Limb (tissue), 2 donors: ENCODE measurements around the gene S100A4.

Experiments used
- DNase-seq, 2 donors: peaks; one replicate each; pipeline ENCODE4 v3.0.0-alpha.2; 2016; ENCODE audit errors: extremely low spot score in 2 of 2

The S100A4 gene

DNA sequence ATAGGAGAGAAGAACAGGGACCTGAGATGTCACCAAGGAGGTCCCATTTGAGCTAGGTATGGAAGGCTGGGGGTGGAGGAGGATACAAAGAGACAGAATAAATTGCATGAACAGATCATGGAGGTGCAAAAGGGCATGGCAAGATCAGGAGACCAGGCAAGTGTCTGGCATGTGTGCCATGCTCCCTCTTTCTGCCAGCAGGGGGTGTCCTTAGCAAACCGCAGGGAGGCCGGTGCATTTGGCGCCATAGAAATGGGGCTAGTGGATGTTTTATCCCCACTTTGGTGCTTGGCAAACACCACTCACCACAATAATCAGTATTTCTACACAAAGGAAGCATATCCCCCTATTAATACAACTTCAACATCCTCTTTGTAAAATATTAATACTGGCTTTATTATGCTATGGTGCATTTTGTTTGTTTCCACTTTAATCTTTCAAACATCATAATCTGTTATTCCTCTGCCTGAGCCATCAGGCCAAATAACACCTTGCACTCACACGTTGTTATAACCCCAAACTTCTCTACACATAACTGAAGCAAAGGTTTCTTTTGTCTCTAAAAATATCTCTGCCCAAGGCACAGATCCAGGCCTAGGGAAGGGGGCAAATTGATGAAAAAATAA lies 35.8 kb downstream of the S100A4 start:
- no peak for DNase-seq

DNA sequence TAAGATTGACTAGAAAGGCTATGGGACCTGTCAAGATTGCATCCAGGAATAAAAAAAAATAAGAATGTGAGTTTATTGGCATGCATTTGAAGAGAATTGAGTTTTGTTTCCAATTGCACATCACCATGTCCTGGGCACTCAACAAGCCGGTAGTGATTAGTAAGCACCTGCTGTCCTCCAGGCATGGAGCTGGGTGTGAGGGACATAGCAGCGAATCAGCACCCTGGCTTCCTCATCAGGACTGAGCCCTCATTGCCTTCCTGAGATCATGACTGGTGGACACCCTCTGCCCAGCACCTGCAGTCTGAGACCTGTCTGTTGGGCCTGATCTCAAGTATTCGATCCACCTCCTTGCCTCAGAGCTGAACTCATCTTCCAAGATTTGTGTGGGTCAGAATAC lies 36.6 kb downstream of the S100A4 start:
- no peak for DNase-seq

DNA sequence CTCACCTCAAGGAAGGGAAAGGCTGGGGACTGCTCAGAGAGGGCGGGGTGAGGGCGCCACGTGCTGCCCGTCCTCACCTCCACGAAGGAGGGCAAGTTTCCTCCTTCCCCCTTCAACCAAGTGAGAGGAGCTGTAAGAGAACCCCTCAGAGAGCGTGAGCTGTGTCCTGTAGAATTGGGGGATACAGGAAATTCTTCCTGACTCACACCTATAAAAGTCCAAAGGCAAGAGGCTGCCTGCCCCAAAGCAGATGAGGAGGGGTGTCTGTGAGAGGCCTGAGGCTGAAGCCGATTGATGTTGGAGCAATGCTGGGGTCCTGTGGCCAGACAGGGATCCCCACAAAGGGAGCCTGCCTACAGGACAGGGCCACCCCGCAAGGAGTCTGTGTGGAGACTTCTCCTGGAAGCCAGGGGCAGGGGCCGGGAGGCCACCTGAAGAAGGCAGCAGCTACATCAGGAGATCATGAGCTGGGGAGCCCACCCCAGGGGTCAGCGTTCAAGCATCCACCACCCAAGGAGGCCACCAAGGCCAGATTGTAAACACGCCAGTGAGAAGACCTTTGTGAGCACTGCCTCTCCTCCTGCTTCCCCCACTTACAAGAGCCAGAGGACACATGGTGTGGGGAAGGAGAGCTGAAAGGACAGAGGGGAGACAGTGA lies 37.6 kb downstream of the S100A4 start:
- no peak for DNase-seq

DNA sequence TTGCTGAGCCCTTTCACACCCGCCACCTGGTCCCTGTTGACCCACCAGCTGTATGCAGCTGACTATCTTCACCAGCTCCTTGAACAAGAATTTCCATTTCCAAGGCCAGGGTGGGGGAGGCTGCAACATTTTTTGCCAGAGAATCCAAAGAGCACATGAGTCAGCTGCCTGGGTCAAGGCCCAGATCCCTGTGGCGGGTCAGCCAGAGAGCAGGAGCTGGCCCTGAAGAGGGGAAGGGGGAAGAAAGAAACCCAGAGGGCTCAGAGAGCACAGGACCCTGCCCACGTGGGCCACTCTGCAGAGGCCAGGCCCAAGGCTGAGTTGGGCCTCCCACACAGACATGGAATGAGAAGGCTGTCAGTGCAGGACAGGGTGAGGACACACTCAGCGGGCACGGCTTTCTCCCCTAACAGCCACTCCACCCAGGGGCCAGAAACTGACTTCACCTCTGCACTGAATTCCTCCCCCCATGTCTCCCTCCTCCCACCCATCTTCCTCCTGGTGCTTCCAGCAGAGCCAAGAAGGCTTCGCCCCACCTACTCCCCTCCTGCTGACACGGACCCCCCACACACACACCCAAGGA lies 38.7 kb downstream of the S100A4 start:
- DNase-seq, result peak; percentile 55

DNA sequence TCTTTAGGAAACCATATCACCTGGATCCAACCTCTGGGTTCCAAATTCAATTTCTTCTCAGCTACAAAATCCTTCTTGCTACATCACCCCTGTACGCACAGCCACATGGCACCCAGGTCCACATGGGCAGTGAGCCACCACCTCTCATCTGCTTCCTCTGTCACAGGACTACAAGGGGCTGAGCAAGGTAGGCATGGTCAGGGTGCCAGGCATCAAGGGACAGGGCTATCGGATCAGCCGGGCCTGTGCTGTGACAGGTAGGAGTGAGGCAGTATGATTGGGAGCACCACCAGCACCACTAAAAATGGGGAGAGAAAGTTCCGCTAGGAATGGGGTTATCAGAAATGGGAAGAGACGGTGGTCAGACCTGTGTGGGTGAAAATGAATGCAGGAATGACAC lies 39.2 kb downstream of the S100A4 start:
- DNase-seq, result no peak

DNA sequence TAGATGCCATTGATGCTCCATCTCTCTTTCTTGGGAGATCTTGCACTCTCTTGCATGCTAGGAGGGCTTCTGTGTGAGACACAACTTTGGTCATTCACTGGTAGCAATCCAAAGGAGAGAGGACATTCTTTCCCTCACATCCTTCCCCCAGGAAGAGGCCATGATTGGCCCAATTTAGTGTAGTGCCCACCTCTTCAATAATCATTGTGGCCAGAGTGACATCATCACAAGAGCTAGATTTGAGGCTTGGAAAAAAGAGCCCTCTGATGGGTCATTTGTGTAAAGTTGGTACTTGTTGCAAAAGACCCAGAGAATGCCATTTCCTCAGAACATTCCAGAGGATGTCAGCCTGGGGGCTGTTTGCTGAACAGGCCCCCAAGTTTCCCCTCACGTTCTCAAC lies 40.0 kb downstream of the S100A4 start:
- DNase-seq, result no peak

DNA sequence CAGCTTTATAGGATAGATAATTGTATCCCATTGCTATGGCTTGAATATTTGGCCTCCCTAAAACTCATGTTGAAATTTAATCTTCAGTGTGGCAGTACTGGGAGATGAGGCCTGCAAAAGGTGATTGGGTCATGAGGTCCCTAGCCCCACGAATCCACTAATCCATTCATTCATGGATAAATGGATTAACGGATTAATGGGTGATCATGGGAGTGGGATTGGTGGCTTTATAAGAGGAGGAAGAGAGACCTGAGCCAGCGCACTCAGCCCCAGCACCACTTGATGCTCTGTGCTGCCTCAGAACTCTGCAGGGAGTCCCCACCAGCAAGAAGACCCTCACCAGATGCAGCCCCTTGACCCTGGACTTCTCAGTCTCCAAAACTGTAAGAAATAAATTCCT lies 41.8 kb downstream of the S100A4 start:
- DNase-seq, result no peak

DNA sequence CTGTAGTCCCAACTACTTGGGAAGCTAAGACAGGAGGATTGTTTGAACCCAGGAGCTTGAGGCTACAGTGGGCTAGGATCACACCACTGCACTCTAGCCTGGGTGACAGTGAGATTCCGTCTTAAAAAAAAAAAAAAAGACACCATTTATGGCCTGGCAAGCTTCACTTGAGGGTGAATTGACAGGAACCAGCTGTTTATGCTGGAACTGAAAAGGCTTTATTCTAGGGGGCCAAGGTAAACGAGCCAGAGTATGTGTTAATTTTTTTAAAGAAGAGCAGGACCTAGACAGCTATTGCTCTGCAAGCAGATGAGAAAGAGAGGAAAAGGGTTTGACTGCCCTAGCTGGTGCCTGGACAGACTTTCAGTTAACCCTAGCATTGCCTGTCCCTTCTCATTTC lies 46.9 kb downstream of the S100A4 start:
- no peak for DNase-seq

DNA sequence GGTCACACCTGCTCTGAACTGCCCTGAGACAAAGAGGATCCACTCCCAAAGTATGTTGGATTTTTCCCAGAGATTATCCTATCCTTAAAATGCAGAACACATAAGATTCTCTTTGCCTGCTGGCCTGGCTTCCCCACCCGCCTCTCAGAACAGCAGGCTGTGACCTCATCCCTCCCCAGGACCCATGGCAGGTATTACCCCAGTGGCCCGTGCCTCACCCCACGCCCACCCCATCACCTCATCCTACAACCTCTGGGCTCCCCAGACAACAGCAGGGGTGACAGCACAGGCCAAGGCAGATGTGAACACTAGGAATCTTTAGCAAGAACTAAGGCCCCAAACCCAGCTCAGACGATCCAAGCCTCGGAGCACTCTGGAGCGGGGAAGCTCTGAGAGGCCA lies 50.1 kb downstream of the S100A4 start:
- no peak for DNase-seq

DNA sequence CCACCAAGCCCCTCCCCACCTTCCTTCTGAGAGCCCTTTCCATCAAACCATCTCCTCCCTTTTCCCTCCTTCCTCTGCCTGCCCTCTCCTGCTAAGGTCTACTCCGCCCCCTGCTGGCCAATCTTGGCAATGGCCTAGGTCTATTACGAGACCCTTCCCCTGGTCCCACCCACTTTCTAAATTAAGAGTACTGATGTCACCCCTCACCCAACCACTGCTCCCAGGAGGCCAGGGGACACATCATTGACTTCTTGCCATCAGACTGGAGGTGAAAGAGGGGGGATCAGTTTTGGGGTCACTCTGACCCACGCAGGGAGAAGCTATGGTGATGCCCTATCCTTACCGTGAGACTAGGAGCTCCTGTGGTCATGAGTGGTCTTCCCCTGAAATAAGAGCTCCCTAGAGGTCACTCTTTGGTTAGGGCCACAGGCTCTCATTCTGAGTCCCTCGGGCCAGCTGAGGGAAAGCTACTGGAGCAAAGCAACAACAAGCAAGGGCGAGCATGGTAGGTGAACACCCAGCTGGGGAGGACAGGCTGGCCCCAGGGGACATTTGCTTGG lies 50.5 kb downstream of the S100A4 start:
- DNase-seq, result peak; percentile 60 to 87
